IPS-18a (cell line): ENCODE measurements around the gene CCNY.

Experiments
- H3K27ac ChIP-seq: one replicate; pipeline ENCODE4 v1.5.1; 2013; ENCODE audit warnings: low read length
- H3K27me3 ChIP-seq: one replicate; pipeline ENCODE4 v1.6.1; 2013; ENCODE audit warnings: mild to moderate bottlenecking, low read length; ENCODE audit not compliant: control insufficient read depth, insufficient read depth
- H3K36me3 ChIP-seq: one replicate; pipeline ENCODE4 v1.6.1; 2013; ENCODE audit warnings: low read depth, low read length; ENCODE audit not compliant: control insufficient read depth
- H3K4me1 ChIP-seq: one replicate; pipeline ENCODE4 v1.6.1; 2013; ENCODE audit warnings: low read depth, low read length; ENCODE audit not compliant: control insufficient read depth
- H3K4me3 ChIP-seq: one replicate; pipeline ENCODE4 v1.5.1; 2013; ENCODE audit warnings: low read length
- H3K9ac ChIP-seq: one replicate; pipeline ENCODE4 v1.6.1; 2013; ENCODE audit warnings: mild to moderate bottlenecking, low read length, moderate library complexity
- H3K9me3 ChIP-seq: one replicate; pipeline ENCODE4 v1.6.1; 2013; ENCODE audit warnings: low read depth, low read length; ENCODE audit not compliant: control insufficient read depth

CCNY gene

DNA sequence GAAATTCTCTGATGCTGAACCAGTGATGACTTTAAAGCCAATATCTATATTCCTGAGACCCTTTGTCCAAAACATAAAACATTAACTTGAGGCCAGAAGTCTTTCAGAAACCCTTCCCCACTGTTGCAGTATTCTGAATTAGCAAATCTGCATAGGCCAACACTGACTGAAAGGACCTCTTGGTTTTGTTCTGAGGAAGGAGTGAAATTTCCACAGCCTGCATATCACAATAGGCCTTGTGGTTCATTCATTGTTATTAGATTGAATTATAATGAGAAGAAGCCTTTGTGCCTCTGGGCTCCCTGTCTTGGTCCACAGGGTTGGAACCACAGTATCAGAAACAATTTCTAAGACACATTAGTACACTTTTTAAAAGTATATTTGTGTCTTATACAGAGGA, 90.3 kb downstream of the CCNY start:
- no peaks in the 10 kb centered on the region for H3K27me3 ChIP-seq
- peaks cover 31% of the 10 kb centered on the region for H3K4me1 ChIP-seq
- no peak overlapping the region for H3K27ac ChIP-seq
- H3K9me3 ChIP-seq: no peaks in the 10 kb centered on the region
- no peak overlapping the region for H3K4me3 ChIP-seq
- no peaks in the 10 kb centered on the region for H3K36me3 ChIP-seq
- H3K9ac ChIP-seq: no peak overlapping the region

- H3K36me3 ChIP-seq: no peaks in the 10 kb centered on the region
- H3K9ac ChIP-seq: no peak overlapping the region
- peaks cover 30% of the 10 kb centered on the region for H3K4me1 ChIP-seq
- no peak overlapping the region for H3K4me3 ChIP-seq
- H3K27me3 ChIP-seq: no peaks in the 10 kb centered on the region
- H3K9me3 ChIP-seq: no peaks in the 10 kb centered on the region
- H3K27ac ChIP-seq: no peak overlapping the region
Observed at GRCh38 chr10:35427543-35427942, 91.2 kb downstream of the CCNY start.

DNA sequence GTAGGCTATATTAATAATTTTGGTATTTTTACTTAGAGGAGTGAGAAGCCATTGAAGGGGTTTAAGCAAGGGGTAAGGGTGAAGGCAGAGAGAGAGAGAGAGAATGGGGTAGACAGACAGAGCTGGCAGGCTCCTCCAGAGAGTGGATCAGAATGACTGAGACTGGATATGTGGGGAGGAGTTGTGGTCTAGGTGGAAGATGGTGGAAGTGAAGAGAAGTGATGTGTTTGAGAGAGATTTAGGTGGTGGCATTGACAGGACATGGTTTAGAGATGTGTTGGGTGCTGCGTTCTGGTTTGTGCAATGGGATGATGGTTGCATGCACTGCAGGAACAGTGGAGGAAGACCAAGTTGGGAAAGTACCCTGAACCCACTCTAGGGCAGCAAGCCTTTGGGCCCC, 92.2 kb downstream of the CCNY start:
- Histone ChIP-seq H3K27me3 (no peaks in the 10 kb centered on the region), H3K9me3 (no peaks in the 10 kb centered on the region), H3K4me1 (peaks cover 30% of the 10 kb centered on the region), H3K36me3 (no peaks in the 10 kb centered on the region), H3K4me3 (no peak overlapping the region), H3K27ac (no peak overlapping the region), H3K9ac (no peak overlapping the region)

- H3K27ac ChIP-seq: no peak overlapping the region
- no peaks in the 10 kb centered on the region for H3K36me3 ChIP-seq
- H3K4me1 ChIP-seq: peaks cover 4% of the 10 kb centered on the region
- no peaks in the 10 kb centered on the region for H3K27me3 ChIP-seq
- H3K9ac ChIP-seq: no peak overlapping the region
- no peaks in the 10 kb centered on the region for H3K9me3 ChIP-seq
- H3K4me3 ChIP-seq: no peak overlapping the region
Observed at GRCh38 chr10:35432781-35433338, 96.6 kb downstream of the CCNY start.

DNA sequence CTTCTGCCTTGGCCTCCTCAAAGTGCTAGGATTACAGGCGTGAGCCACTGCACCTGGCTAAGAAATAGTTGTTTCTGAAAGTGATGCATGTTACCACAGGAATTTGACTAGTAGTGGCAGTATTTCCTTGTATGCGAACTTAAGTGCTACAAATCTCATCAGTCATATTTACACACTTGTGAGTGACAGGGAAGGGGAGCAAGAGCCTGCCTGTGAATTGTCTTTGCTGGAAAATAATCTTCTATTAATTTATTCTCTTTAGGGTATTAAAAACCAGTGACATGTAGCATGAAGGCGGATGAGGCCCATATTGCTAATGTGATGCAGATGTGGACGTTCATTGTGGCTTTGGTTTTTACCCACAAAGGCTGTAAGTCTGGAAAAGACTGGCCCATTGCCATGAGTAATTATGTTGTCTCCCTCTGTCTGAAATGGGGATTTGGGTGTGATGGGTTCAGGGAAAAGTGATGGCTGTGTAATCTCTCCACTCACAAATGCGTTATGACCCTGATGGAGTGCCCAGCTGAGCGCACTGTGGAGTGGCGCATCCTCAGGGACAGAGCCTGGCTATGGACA, 97.6 kb downstream of the CCNY start:
- H3K36me3 ChIP-seq: no peaks in the 10 kb centered on the region
- H3K27ac ChIP-seq: no peak overlapping the region
- H3K4me3 ChIP-seq: no peak overlapping the region
- H3K9ac ChIP-seq: no peak overlapping the region
- H3K9me3 ChIP-seq: no peaks in the 10 kb centered on the region
- no peaks in the 10 kb centered on the region for H3K27me3 ChIP-seq
- H3K4me1 ChIP-seq: peaks cover 4% of the 10 kb centered on the region

DNA sequence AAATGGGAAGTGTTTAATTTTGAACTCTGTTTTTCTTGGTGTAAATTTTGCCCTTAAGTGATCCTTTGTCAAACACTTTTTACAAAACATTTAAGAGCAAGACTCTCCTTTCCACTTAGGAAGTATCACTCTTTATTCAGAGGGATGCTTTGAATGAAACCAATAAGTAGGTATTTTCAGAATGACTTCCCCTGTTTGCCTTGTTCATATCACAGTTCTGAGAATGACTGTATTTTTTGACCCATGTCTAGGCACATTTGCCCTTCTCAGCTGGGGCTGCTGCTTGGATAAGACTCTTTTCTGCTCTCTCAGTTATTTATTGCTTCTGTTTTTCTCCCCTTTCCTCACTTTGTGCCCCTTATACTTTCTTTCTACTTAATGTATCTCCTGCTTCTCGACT, 98.2 kb downstream of the CCNY start:
- H3K27me3 ChIP-seq: no peaks in the 10 kb centered on the region
- peaks cover 1% of the 10 kb centered on the region for H3K4me1 ChIP-seq

GRCh38 chr10:35435824-35436223, 99.5 kb downstream of the CCNY start:
- no peak overlapping the region for H3K4me3 ChIP-seq
- H3K36me3 ChIP-seq: no peaks in the 10 kb centered on the region

More for the DNA sequence above, 98.2 kb downstream of the CCNY start:
- H3K9me3 ChIP-seq: no peaks in the 10 kb centered on the region
- H3K27ac ChIP-seq: no peak overlapping the region
- no peak overlapping the region for H3K4me3 ChIP-seq
- no peaks in the 10 kb centered on the region for H3K36me3 ChIP-seq
- no peak overlapping the region for H3K9ac ChIP-seq

DNA sequence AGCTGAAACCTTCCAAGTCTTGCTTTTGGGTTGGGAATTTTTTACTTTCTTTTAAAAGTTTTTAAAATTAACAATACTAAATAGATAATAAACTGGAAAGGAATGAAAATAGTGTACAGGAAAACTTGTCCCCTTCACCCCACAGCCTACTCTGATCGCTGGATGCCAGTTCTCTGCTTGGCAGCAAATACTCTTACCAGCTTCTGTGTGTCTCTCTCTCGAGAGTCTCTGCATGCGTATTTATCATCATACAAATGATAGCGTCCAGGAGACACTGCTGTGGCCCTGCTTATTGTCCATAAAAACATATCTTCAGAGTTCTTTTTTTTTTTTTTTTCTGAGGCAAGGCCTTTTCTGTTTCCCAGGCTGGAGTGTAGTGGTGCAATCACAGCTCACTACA, 101.5 kb downstream of the CCNY start:
- no peaks in the 10 kb centered on the region for H3K36me3 ChIP-seq
- H3K4me3 ChIP-seq: no peak overlapping the region
- no peaks in the 10 kb centered on the region for H3K9me3 ChIP-seq
- H3K9ac ChIP-seq: no peak overlapping the region
- H3K27ac ChIP-seq: no peak overlapping the region
- H3K27me3 ChIP-seq: no peaks in the 10 kb centered on the region
- H3K4me1 ChIP-seq: no peaks in the 10 kb centered on the region

More at GRCh38 chr10:35435824-35436223, 99.5 kb downstream of the CCNY start:
- no peaks in the 10 kb centered on the region for H3K27me3 ChIP-seq
- no peaks in the 10 kb centered on the region for H3K4me1 ChIP-seq
- no peaks in the 10 kb centered on the region for H3K9me3 ChIP-seq
- H3K9ac ChIP-seq: no peak overlapping the region
- no peak overlapping the region for H3K27ac ChIP-seq

DNA sequence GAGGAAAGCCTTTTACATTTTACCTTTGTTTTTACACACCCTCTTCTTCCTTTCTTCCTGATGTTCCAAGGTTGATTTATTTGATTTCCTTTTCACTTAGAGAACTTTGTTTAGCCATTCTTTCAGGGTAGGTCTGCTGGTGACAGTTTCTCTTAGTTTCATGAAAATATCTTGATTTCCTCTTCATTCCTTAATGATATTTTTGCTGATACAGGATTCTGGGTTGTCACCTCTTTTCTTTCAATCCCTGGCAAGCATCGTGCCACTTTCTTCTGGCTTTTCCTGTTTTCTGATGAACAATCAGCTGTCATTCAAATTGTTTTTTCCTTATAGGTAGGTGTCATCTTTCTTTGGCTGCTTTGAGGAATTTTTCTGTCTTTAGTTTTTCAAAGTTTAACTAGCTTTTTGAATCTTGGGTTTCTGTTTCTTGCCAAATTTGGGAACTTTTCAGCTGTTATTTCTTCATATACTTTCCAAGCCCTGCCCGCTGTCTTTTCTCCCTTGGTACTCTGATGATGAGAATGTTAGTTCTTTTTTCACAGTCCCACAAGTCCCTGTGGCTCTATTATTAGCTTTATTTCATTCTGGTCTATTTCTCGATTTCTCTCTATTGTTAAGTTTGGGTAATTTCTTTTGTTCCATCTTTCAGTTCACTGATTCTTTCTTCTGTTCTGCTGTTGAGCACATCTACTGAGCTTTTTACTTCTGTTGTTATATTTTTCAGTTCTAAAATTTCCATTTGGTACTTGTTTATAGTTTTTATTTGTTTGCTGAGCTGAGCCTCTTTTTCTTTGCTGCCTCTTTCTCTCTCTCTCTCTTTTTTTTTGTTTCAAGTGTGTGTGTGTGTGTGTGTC, 102.6 kb downstream of the CCNY start:
- H3K4me1 ChIP-seq: no peaks in the 10 kb centered on the region
- no peaks in the 10 kb centered on the region for H3K36me3 ChIP-seq
- H3K4me3 ChIP-seq: no peak overlapping the region
- no peaks in the 10 kb centered on the region for H3K27me3 ChIP-seq
- H3K9me3 ChIP-seq: peaks cover 6% of the 10 kb centered on the region
- no peak overlapping the region for H3K27ac ChIP-seq
- H3K9ac ChIP-seq: no peak overlapping the region

GRCh38 chr10:35440016-35440415, 103.7 kb downstream of the CCNY start:
- H3K36me3 ChIP-seq: no peaks in the 10 kb centered on the region
- H3K27me3 ChIP-seq: no peaks in the 10 kb centered on the region
- H3K4me1 ChIP-seq: no peaks in the 10 kb centered on the region
- H3K9ac ChIP-seq: no peak overlapping the region
- H3K9me3 ChIP-seq: peaks cover 12% of the 10 kb centered on the region
- no peak overlapping the region for H3K27ac ChIP-seq
- no peak overlapping the region for H3K4me3 ChIP-seq

DNA sequence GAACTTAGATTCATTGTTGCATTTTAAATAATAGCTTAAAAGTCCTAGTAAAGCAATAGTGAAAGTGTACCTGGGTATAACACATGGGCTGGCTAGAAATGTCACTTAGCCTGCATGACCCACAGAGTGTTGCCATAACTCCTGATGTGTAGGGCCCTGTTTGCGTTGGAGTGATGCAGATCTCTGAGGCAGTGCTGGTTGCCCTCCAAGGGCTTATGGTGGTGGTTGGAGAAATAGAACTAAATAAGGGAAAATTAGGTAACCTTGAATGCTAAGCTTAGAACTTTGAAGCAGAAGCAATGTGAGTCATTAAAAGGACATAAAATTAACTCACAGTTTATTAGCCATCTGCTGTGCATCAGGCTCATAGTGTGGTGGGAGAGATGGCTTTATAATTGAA, 105.7 kb downstream of the CCNY start:
- Histone ChIP-seq H3K9ac (no peak overlapping the region), H3K36me3 (no peaks in the 10 kb centered on the region), H3K9me3 (peaks cover 12% of the 10 kb centered on the region), H3K4me1 (no peaks in the 10 kb centered on the region), H3K4me3 (no peak overlapping the region), H3K27ac (no peak overlapping the region), H3K27me3 (no peaks in the 10 kb centered on the region)
